GM15510 (cell line): ENCODE results near the gene NPRL2.
A peak's percentile ranks its signal among the peaks of the same experiment; 100 is the strongest.

Experiments used
- POLR2A ChIP-seq: IDR thresholded peaks from 3 replicates; pipeline ENCODE4 v1.6.1; 2011; ENCODE audit warnings: borderline replicate concordance; ENCODE audit not compliant: insufficient read length; ENCODE audit errors: extremely low read depth

The NPRL2 gene

GRCh38 chr3:50316657-50317242, 33.8 kb downstream of the NPRL2 start:
- TF ChIP-seq POLR2A: no peak

GRCh38 chr3:50314816-50315215, 35.8 kb downstream of the NPRL2 start:
- TF ChIP-seq POLR2A: no peak

- no peak for TF ChIP-seq POLR2A
These were observed 36.2 kb downstream of the NPRL2 start for GRCh38 chr3:50314342-50314741.

DNA sequence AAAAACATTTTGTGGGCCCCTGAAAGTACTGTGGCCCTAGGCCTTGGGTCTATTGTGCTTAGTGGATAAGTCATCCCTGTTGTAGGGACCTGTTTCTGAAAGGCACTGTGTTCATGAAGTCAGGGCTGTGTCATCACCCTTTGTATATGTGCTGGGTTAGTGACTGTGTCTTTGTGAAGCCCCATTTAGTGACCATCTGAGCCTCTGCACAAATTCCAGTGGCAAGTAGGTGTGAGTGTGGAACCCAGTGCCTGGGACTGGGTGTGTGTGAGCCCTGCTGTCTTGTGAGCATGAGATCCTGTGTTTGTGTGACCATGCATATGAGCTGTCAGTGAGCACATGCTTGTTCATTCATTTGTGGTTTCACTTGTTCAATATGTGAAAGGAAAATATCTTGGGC, 46.0 kb downstream of the NPRL2 start:
- no peak for TF ChIP-seq POLR2A

DNA sequence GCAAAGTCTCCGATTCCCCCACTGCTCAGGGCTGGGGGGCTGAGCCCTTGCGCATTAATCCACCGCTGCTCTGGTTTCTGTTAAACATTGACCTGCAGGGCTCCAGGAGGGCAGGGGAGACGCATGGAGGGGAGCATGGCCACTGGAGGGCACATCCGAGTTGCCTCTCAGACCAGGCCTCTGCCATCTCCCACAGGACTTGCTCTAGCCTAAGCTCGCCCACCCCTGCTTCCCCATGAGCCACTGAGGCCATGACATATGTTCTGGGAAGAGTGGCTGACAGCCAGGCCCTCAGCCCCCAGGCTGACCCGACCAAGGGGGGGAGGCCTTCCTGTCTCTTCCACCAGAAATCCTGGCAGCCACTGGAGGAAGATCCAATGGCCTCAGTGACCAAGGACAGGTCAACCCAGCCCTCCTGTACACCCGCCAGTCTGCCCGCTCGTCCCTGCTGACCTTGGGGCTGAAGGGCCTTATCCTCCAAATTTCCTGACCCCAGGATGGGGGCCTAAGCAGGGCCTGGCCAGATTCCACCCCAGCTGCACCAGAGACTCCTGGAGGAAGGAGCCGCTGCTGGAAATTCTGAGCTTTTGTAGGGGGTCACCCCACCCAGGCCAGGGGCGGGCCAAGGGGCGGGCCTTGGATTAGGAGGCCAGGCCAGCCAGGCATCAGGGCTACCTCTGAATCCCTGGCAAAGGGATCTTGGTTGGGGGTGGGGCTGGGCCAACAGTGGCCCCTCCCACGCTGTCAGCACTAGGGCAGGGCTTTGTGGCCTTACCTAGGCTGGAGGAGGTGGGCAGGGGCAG, 47.4 kb downstream of the NPRL2 start, which contains the start of gene HYAL1:
Gene HYAL1, minus strand, starts transcription at position 562 of the 803 bp plus-strand sequence. CDS start 618 bp downstream, outside the sequence.
- TF ChIP-seq POLR2A: no peak

GRCh38 chr3:50302095-50303012, 48.2 kb downstream of the NPRL2 start:
- no peak for TF ChIP-seq POLR2A

DNA sequence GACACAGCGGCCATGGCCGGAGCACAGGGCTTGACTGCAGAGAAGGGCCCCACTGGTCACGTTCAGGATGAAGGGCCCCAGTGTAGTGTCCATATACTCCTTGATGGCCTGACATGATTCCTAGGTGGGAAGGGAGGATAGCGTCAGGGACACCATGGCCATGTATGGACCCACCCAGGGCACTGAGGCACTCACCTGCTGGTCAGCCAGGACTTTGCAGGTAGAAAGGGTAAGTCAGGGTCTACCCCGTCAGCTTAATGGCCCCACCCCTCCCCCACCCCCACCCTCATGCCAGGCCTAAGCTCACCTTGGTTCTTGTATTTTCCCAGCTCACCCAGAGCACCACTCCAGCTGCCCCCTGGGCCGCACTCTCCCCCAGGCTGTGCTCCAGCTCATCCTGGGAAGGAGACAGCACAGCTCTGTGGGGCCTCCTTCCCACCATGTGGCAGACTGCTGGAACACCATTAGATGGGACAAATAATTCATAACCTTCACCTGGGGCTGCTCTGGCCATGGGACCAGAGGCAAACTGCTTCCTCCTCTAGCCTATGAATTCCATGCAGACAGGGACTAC, 49.8 kb downstream of the NPRL2 start:
- TF ChIP-seq POLR2A: no peak

DNA sequence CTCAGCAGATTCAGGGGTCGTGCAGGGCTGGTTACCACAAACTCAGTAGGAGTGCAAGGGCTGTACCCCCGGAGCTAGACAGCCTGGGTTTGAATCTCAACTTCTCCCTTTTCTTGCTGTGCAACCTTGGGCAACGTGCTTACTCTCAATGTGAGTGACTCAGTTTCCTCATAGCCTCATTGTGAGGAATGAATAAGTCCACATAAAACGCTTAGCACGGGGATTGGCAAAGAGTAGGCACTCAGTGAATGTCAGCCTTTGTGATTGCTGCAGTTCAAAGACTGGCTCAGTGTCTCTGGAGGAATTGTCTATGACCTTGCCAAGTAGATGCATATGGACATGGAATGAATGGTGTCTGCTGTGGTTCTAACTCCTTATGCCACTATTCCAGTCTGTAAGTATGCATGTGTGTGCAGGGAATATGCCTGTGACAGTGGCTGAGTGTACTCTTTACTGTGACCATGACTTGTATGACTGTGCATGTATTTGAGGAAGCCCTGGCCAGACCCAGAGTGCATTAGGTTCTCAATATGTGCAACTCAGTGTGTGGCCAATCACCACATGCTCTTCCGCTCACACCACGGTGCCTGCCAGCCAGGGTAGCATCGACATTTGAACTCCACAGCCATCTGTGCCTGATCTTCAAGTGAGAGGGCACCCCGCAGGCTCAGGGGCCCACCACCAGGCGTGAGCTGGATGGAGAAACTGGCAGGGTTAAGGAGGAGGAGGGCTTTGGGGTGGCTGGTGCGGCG, 50.5 kb downstream of the NPRL2 start:
- no peak for TF ChIP-seq POLR2A

DNA sequence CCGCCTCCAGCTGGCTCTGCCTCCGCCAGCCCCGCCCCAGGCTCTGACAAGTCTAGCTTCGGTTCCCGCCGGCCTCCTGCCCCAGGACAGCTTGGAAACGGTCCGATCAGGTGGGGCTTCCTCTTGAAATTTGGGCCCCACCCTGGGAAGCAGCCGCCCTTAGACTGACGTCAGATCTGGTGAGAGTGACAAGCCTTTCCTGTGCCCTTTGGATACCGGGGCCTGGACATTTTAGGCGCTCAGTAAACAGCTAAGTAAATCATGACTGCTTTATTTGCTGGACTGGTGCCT, 51.0 kb downstream of the NPRL2 start:
- no peak for TF ChIP-seq POLR2A

DNA sequence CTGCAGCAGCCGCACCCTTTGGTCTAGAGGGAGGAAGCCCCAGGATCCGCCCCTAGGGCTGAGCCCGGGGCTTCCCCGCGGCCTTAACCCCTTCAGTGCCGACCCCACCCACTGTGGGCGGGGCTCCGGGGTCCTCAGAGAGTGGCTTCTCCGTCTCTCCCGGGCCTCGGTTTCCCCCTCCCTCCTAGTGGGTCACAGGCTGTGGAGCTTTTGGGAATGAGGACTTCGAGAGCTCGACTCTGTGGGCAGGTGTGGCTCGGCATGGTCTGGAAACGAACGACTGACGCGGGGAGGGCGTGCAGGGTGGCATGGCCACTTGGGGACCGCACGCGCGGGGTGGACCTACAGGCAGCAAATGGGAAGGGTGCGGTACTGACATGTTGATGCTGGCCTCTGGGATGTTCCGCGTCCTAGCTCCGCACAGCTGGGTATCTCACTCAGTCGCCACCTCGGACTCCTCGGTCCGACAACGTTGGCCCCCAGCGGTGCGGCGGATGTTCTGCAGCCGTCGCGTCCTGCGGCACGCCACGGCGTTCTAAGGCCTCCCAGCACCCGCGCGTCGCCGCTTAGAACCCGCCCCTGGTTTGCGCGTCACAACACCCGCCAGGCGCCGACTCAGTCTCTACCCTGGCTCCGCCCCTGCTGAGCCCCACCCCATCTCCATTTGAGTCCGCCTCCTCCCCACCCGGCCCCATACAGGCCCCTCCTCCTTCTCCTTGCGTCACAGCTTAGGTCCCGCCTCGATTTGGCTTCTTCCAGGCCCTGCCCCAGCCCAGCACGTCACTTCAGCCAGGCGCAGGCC, 51.5 kb downstream of the NPRL2 start, which contains the start of the genes HYAL3 and NAA80:
Gene HYAL3, minus strand, starts transcription at position 570 of the 802 bp plus-strand sequence. CDS start 3,803 bp downstream, outside the sequence.
Gene NAA80, minus strand, starts transcription at position 570 of the 802 bp plus-strand sequence. CDS start 1,942 bp downstream, outside the sequence.
- peak; percentile 93 for TF ChIP-seq POLR2A

DNA sequence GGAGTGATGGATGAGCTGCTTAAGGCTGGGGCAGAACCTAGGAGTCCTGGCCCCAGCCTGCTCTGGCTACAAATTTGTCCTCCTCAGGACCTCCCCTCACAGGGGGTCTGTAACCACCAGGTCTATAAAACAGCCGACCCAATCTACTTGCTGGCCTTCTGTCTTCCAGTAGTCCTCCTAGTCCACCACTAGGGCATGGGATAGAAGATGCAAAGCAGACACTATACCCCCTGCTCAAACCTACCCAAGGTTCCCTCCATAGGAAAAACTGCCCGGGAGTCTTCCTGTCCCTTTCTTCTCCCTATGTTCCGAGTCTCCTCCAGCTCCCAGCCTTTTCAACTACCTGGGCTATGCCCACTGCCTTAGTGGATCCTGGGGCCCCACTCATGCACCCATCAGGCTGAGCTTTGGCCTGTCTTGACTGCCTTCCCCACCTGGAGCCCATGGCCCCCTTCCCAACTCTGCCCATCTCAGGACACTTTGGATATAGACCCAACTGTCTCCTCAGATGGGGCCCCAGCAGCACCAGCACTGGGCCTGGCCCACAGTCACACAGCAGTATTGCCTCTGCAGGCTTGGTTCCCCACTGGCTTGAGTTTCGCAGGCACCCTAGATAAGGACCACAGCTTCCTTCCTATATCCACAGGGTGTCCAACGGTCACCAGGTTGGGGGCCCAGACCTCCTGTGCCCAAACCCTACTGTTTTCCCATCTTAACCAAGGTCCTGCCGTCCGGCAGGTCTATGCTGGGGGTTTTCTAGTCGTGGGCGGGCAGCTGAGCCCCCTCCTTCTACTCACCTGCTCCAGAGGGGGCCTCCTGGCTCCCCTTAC, 52.5 kb downstream of the NPRL2 start:
- TF ChIP-seq POLR2A: no peak

DNA sequence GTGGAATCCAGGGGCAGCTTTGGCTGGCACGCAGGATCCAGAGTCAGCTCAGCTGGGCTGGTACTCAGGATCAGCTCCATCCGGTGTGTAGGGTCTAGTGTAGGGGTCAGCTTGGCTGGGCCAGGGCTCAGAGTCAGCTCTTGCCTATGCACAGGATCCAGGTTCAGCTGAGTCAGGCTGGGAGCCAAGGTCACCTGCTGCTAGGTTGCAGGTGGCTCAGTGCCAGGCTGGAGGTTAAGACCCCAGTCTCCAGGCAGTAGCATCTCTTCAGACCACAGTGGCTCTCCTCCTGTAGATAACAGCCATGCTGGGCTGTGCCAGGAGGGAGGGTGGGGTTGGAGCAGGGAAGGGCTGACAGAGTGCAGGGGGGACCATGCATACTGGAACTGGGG, 53.2 kb downstream of the NPRL2 start:
- TF ChIP-seq POLR2A: no peak
